Astrocyte of the cerebellum (primary cell): ENCODE measurements around the gene LAMC3.

Experiments used
- DNase-seq: peaks from one replicate; pipeline ENCODE4 v3.0.0-alpha.2; 2011; ENCODE audit warnings: low read depth
- H3K4me3 ChIP-seq: 2 replicates; pipeline ENCODE4 v1.5.1; 2011; ENCODE audit warnings: mild to moderate bottlenecking, low read depth, low read length, moderate library complexity
- in situ Hi-C: cut with HindIII; loops from 2 replicates; pipeline ENCODE4 v1.10.0; 2017; ENCODE audit warnings: low sequenced_read_pairs
- TF ChIP-seq, protein P1 (sequence below): IDR thresholded peaks from 2 replicates; pipeline ENCODE4 v1.5.1; 2012; ENCODE audit warnings: low read length, low read depth, moderate library complexity, mild to moderate bottlenecking; ENCODE audit errors: missing control alignments

LAMC3 gene

GRCh38 chr9:131140112-131140511 is 131.1 kb downstream of the LAMC3 start:
- no peak overlapping the region for H3K4me3 ChIP-seq
- DNase-seq, result no peak
- TF ChIP-seq, protein P1, sequence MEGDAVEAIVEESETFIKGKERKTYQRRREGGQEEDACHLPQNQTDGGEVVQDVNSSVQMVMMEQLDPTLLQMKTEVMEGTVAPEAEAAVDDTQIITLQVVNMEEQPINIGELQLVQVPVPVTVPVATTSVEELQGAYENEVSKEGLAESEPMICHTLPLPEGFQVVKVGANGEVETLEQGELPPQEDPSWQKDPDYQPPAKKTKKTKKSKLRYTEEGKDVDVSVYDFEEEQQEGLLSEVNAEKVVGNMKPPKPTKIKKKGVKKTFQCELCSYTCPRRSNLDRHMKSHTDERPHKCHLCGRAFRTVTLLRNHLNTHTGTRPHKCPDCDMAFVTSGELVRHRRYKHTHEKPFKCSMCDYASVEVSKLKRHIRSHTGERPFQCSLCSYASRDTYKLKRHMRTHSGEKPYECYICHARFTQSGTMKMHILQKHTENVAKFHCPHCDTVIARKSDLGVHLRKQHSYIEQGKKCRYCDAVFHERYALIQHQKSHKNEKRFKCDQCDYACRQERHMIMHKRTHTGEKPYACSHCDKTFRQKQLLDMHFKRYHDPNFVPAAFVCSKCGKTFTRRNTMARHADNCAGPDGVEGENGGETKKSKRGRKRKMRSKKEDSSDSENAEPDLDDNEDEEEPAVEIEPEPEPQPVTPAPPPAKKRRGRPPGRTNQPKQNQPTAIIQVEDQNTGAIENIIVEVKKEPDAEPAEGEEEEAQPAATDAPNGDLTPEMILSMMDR, result no peak
- in situ Hi-C loops, result loop anchor here (25.0 kb wide), 1 partner anchor 297 kb away; no protein-coding TSS in a partner anchor

- DNase-seq, result no peak
- in situ Hi-C loops, result loop anchor here (25.0 kb wide), 1 partner anchor 297 kb away; no protein-coding TSS in a partner anchor
- TF ChIP-seq, protein P1, result no peak
- no peak overlapping the region for H3K4me3 ChIP-seq
Measured at GRCh38 chr9:131140550-131140949, 131.6 kb downstream of the LAMC3 start.

DNA sequence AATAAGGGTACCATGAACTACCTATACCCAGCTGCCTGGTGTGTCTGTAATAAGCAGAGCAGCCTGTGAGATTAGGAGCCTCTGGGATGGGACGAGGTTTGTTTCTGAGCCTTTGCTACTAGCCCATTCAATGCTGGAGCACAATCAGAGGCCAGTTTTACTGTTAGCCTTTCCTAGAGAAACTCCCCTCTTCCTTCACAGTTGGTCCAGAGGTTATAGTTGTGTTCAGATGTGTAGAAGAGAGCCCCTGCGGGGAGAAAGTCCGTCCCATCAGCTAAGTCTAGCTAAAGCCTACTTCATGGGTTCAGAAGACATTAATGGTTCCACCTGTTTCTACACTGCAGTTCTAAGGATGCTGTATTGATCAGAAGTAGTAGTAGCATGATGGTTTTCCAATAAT is 133.2 kb downstream of the LAMC3 start:
- TF ChIP-seq, protein P1, result no peak
- no peak for DNase-seq
- no peak overlapping the region for H3K4me3 ChIP-seq
- in situ Hi-C loops, result loop anchor here (25.0 kb wide), 1 partner anchor 295 kb away; no protein-coding TSS in a partner anchor
